SH-SY5Y (cell line): ENCODE results near the gene UBB.

ENCODE experiments used
- GATA2 ChIP-seq: IDR thresholded peaks from 2 replicates; pipeline ENCODE4 v1.6.1; 2011; ENCODE audit warnings: mild to moderate bottlenecking, low read depth, low read length
- GATA3 ChIP-seq: IDR thresholded peaks from 2 replicates; pipeline ENCODE4 v1.6.1; 2011; ENCODE audit warnings: low read depth, mild to moderate bottlenecking, low read length, moderate library complexity

DNA sequence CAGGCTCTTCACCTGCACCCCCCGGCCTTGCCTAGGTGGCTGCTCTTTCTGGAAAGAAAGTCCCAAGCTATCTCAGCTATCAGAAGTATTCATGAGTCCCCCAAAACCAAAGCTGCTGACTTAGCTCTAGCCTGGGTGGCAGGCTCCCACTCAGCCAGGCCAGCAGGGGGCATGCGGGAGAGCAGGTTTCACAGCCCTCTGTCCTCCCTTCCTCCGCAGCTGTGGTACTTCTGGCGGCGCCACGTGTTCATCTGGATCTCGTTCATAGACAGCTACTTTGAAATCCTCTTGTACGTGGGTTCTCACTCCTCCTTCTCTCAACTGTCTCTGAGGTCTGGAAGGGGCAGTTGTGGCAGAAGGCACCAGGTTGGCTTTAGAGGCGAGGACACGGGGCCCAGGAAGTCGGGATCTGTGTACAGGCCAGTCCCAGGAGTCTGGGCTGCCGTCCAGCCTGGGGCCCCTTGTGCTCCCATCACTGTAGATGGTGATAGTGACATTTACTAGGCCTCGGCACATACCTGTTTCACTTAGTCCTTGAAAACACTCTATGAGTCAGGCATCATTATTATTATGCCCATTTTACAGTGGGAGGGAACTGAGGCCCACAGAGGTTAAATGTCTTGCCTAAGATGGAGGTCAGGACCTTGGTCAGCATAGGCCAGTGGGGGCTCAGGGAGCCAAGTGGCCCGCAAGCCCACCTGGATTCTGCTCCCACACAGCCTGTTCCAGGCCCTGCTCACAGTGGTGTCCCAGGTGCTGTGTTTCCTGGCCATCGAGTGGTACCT lies 47.4 kb downstream of the UBB start:
- TF ChIP-seq GATA2 (no peak), GATA3 (no peak)
